22Rv1 (cell line): ENCODE measurements around the gene ATXN7L3.
A peak's percentile ranks its signal among the peaks of the same experiment; 100 is the strongest.

Experiments used
- H3K27ac ChIP-seq: fragments of 450-650 bp; 2 replicates; pipeline ENCODE4 v1.5.1; 2017
- CTCF ChIP-seq: fragments of 450-650 bp; IDR thresholded peaks from 2 replicates; pipeline ENCODE4 v1.5.1; 2017; ENCODE audit warnings: mild to moderate bottlenecking
- ZFX ChIP-seq: fragments of 450-650 bp; IDR thresholded peaks from 2 replicates; pipeline ENCODE4 v1.6.1; 2017; ENCODE audit warnings: antibody characterized with exemption, borderline replicate concordance

The ATXN7L3 gene

DNA sequence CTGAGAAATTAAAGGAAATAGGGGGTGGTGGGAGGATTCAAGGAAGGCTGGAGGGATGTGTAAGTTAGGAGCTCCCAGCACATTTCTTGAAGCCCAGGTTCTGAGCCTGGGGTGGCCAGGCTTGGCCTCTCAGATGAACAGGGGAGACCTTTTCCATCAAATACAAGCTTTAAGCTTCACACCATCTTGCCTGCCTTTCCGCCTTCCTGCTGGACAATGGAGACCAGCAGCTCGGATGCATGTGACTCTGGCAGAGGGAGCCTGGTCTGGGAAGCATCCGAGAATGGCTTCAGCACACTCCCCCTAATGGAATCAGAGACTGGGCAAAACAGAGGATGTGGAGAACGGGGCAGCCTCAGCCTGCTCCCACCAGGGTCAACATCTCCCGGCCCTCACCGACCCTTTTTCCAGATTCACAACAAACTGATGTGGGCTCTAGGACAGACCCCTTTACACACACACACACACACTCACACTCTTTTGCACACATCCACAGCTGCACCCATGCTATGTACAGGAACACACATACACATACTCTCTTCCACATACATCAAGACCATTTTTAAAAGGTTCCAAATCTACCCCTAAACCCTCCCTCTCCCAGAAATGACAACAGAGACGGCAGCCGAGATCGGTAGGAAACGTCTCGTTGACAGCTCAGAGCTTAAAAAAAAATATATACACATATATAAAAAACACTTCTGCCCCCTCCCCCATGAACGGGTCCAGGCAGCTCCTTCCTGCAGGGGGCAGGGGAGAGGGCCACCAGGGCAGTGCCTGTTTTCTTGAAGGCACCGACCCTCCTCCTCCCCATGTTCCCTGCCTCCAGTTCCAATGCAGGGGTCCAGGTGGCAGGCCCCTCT is 6.5 kb upstream of the ATXN7L3 start:
- TF ChIP-seq ZFX (no peak), CTCF (peak; percentile 37)
- peak overlapping the region; percentile 45 for H3K27ac ChIP-seq

DNA sequence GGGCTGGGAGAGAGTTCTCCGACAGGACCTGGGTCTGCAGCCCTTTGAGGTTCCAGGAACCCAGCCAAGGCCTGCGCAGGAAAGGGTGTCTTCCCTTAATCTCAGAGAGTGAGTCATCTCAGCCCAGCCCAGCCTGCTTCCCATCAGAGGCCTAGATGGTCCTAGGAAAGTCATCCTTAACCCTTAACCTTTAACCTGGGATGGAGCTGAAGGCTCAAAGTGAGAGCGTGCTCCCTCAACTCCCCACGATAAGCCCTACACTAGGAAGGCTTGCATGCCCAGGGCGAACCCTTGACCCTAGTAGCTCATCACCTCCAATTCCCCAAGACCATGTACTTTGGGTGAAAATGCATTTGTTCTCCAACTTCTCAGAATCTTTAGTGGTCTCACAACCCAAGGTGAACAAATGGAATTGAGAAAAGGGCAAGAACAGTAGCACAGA is 4.8 kb upstream of the ATXN7L3 start:
- H3K27ac ChIP-seq, result peak overlapping the region; percentile 45

DNA sequence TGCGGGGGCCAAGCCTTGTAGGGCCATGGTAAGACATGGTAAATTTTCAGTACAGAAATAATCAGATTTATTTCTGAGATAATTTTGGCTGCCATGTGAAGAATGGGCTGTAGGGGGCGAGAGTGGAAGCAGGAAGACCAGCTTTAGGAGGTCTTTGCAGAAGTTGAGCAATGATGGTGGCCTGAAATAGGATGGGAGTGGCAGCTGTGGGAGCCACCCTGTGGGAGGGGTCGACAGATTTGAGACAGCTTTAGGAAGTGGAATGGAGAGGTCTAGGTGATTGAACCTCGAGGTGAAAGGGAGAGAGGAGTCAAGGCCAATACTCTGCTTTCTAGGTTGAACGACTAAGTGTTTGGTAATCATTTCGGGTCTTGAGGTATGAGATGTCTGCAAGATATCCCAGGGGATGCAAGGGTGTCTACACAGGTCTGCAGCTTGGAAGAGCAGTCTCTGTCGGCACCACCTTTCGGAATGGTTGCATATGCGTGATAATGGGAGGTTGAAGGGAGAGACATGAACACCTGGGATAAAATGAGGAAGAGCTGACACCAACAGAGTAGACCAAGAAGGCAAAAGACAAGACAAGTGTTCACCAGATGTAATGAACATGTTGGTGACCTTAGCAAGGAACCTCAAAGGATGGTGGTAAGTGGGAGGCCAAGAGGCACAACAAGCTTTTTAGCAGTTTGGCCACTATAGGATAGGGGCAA is 4.2 kb upstream of the ATXN7L3 start:
- TF ChIP-seq ZFX (no peak), CTCF (peak; percentile 87)

More for the DNA sequence above, 4.8 kb upstream of the ATXN7L3 start:
- no peak for TF ChIP-seq ZFX

DNA sequence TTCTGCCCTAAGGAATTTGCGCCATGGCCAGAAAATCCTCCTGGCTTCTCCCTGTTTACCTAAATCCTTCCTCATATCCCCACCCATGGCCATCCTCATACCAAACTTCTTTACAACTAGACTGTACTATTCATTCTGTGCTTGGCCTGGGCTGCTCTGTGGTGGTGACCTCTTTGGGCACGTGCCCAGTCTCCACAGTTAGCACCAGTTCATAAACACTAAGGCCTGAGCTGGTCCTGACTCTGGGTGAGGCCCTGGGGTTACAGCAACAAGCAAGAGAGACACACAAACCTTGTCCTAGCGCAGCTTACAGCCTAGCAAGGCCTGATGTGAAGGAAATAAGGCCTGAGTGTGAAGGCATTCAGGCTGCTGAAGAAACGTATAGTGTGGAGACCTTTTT is 3.1 kb upstream of the ATXN7L3 start:
- H3K27ac ChIP-seq, result peak overlapping the region; percentile 31; the same call in 1 of the 2 replicates
- TF ChIP-seq ZFX (no peak), CTCF (no peak)

More for the DNA sequence above, 4.2 kb upstream of the ATXN7L3 start:
- H3K27ac ChIP-seq, result peak overlapping the region; percentile 45

GRCh38 chr17:44200478-44201155 is 933 bp upstream of the ATXN7L3 start:
- no peak for TF ChIP-seq ZFX
- TF ChIP-seq CTCF, result no peak
- H3K27ac ChIP-seq, result peak overlapping the region; percentile 97

GRCh38 chr17:44198721-44199552 is 747 bp downstream of the ATXN7L3 start:
- TF ChIP-seq ZFX (no peak), CTCF (no peak)
- H3K27ac ChIP-seq, result peak overlapping the region; percentile 97
